ENCODE measurements around the gene GPR55. TPM values are rescaled to one million over a fixed set of nuclear protein-coding genes. Genes with fewer than 3 reads are reported as not detected.

The GPR55 gene
- total RNA-seq, 1 donor from 2014 or later: not detected

DNA sequence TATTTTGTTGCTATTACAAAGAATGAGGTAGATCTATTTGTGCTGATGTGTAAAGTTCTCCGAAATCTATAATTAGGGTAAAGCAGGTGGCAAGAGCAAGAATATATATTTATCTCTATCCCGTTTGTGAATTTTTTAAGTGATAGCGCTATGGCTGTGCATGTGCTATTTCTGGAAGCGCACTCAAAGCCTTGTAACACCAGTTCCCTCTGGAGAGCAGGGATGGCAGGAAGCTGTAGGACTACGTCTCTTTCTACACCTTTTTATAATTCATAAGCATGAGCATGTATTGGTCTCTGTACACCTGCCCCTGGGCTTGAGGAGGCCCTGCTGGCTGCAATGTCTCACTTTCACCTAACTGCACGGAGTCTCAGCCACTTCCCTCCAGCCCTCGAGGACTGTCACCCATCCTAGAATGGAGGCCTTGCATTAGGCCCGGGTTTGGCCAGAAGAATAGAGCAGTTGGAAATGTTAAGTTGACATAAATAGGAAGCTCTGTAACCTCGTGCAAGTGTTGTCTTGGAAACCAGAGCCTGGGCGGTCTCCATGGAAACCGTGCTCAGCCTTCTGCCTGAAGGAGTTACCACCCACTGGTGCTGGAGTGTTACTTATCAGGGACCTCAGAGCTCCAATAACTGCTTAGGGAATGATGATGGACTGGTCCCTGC, 39.4 kb downstream of the GPR55 start:
- H3K27me3 Mint-ChIP-seq: no peaks in the 10 kb centered on the region
- H3K4me1 Mint-ChIP-seq (ENCODE audit: unreplicated experiment): peaks cover 25% of the 10 kb centered on the region
- peaks cover 3% of the 10 kb centered on the region for H3K36me3 Mint-ChIP-seq
- no peak for TF ChIP-seq CTCF (conservative IDR thresholded peaks at IDR 0.05)
- H3K27ac Mint-ChIP-seq: no peak overlapping the region
- no peak for DNase-seq (ENCODE audit: extremely low spot score, unreplicated experiment)
- H3K9me3 Mint-ChIP-seq: no peaks in the 10 kb centered on the region
- peak overlapping the region; percentile 34 for H3K4me3 Mint-ChIP-seq

DNA sequence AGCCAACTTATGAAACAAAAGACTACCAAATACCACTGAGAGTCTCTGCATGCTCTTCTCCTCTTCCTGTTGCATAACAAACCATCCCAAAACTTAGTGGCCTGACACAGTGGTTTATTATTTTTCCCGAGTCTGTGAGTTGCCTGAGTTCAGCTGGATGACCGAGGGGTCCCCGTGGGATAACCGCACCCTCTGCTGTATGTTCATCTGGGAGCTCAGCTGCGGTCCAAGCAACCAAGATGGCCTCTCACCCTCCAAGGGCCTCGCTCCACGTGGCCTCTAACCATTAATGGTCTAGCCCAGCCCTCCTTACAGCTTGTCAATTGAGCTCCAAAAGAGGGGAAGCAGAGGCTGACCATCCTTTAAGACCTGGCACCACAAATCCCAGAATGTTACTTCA, 43.2 kb downstream of the GPR55 start:
- Mint-ChIP-seq H3K4me1 (ENCODE audit: unreplicated experiment) (peaks cover 24% of the 10 kb centered on the region), H3K27ac (no peak overlapping the region), H3K36me3 (peaks cover 13% of the 10 kb centered on the region), H3K9me3 (no peaks in the 10 kb centered on the region), H3K4me3 (no peak overlapping the region), H3K27me3 (no peaks in the 10 kb centered on the region)
- no peak for DNase-seq (ENCODE audit: extremely low spot score, unreplicated experiment)
- TF ChIP-seq CTCF (conservative IDR thresholded peaks at IDR 0.05): no peak

DNA sequence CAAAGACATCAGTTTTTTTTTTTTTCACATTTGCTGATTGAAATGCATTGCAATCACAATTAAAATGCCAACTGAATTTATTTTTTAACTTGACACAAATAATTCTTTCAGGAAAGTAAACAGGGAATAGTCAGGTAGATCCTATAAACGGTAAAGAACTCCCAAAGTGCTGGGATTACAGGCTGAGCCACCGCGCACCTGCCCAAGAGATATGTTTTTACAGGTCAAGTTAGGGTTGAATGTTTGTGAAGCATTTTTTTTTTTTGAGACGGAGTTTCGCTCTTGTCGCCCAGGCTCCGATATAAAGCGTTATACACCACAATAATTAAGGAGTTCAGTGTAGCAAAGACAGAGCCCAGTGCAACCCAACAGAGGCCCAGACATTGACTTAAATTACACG, 45.2 kb downstream of the GPR55 start:
- H3K4me1 Mint-ChIP-seq (ENCODE audit: unreplicated experiment): peaks cover 9% of the 10 kb centered on the region
- H3K9me3 Mint-ChIP-seq: no peaks in the 10 kb centered on the region
- H3K36me3 Mint-ChIP-seq: peaks cover 16% of the 10 kb centered on the region
- H3K4me3 Mint-ChIP-seq: no peak overlapping the region
- DNase-seq (ENCODE audit: extremely low spot score, unreplicated experiment): no peak
- no peak overlapping the region for H3K27ac Mint-ChIP-seq
- no peak for TF ChIP-seq CTCF (conservative IDR thresholded peaks at IDR 0.05)
- H3K27me3 Mint-ChIP-seq: no peaks in the 10 kb centered on the region

DNA sequence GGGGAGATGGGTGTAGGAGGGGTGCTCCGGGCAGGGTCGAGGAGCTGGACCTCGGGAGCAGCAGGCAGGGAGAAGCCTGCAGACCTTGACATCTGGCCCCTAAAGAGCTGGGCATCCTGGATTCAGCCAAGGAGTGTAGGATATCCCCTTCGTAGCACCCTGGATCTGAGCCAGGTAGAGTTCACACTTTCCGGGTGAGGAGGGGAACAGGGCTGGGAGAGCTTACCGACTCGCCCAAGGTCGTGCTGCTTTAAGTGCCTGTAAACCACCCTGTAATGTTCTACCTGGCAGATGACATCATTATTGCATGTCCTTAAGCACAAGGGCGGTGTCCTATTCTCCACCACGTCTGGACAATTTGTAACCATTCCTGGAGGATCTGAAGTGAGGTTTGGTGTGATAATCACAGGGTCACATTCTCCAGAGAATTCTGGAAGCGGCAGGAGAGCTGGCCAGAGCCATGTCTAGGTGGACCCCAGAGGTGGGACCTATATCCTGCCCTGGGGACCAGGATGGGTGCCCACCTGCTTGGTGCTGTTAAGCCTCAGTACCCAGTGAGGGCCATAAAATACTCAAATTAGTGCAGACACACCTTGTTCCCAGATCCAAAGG, 45.7 kb downstream of the GPR55 start:
- H3K4me1 Mint-ChIP-seq (ENCODE audit: unreplicated experiment): peaks cover 9% of the 10 kb centered on the region
- H3K27ac Mint-ChIP-seq: peak overlapping the region; percentile 0
- TF ChIP-seq CTCF (conservative IDR thresholded peaks at IDR 0.05): no peak
- peaks cover 16% of the 10 kb centered on the region for H3K36me3 Mint-ChIP-seq
- no peak for DNase-seq (ENCODE audit: extremely low spot score, unreplicated experiment)
- H3K4me3 Mint-ChIP-seq: no peak overlapping the region
- H3K27me3 Mint-ChIP-seq: no peaks in the 10 kb centered on the region
- no peaks in the 10 kb centered on the region for H3K9me3 Mint-ChIP-seq

GRCh38 chr2:230878599-230879188, 46.3 kb downstream of the GPR55 start:
- Mint-ChIP-seq H3K27ac (peak overlapping the region; percentile 0), H3K4me3 (no peak overlapping the region), H3K36me3 (peaks cover 16% of the 10 kb centered on the region), H3K9me3 (no peaks in the 10 kb centered on the region), H3K4me1 (ENCODE audit: unreplicated experiment) (peaks cover 9% of the 10 kb centered on the region), H3K27me3 (no peaks in the 10 kb centered on the region)
- no peak for DNase-seq (ENCODE audit: extremely low spot score, unreplicated experiment)
- no peak for TF ChIP-seq CTCF (conservative IDR thresholded peaks at IDR 0.05)

Data from type B pancreatic cell (in vitro differentiated cells).